H9 (cell line): ENCODE measurements around the gene LRRC14B. TPM values are rescaled to one million over a fixed set of nuclear protein-coding genes. Genes with fewer than 3 reads are reported as not detected.

ENCODE experiments used
- DNase-seq: peaks from one replicate; pipeline ENCODE4 v3.0.0-alpha.2; 2017
- H2AFZ ChIP-seq: one replicate; pipeline ENCODE4 v1.6.1; 2013; ENCODE audit warnings: mild to moderate bottlenecking, low read length, control low read depth, moderate library complexity
- H2AK5ac ChIP-seq: 2 replicates; pipeline ENCODE4 v1.6.1; 2013; ENCODE audit warnings: low read length, control low read depth, mixed read lengths; ENCODE audit not compliant: insufficient read length
- H2BK120ac ChIP-seq: one replicate; pipeline ENCODE4 v1.6.1; 2013; ENCODE audit warnings: low read depth, mild to moderate bottlenecking, low read length, control low read depth, inconsistent platforms; ENCODE audit not compliant: poor library complexity, severe bottlenecking
- H2BK12ac ChIP-seq: 2 replicates; pipeline ENCODE4 v1.6.1; 2013; ENCODE audit warnings: low read length, control low read depth, mixed read lengths, low read depth; ENCODE audit not compliant: insufficient read length
- H2BK15ac ChIP-seq: 2 replicates; pipeline ENCODE4 v1.6.1; 2013; ENCODE audit warnings: low read depth, low read length, control low read depth
- H2BK20ac ChIP-seq: one replicate; pipeline ENCODE4 v1.6.1; 2013; ENCODE audit warnings: low read depth, mild to moderate bottlenecking, low read length, control low read depth, inconsistent platforms; ENCODE audit not compliant: poor library complexity, severe bottlenecking
- H2BK5ac ChIP-seq: 2 replicates; pipeline ENCODE4 v1.6.1; 2013; ENCODE audit warnings: low read length, control low read depth, mixed read lengths; ENCODE audit not compliant: insufficient read length
- H3K14ac ChIP-seq: 2 replicates; pipeline ENCODE4 v1.6.1; 2013; ENCODE audit warnings: low read length, control low read depth; ENCODE audit not compliant: insufficient read depth
- H3K18ac ChIP-seq: 2 replicates; pipeline ENCODE4 v1.6.1; 2013; ENCODE audit warnings: low read depth, mild to moderate bottlenecking, mixed read lengths, low read length, control low read depth; ENCODE audit not compliant: insufficient read length
- H3K23ac ChIP-seq: 2 replicates; pipeline ENCODE4 v1.6.1; 2013; ENCODE audit warnings: low read length, control low read depth, mixed read lengths, low read depth; ENCODE audit not compliant: insufficient read length
- H3K23me2 ChIP-seq: 2 replicates; pipeline ENCODE4 v1.6.1; 2013; ENCODE audit warnings: low read depth, mild to moderate bottlenecking, mixed read lengths, low read length, control low read depth; ENCODE audit not compliant: insufficient read length, poor library complexity, severe bottlenecking
- H3K27ac ChIP-seq: 2 replicates; pipeline ENCODE4 v1.5.1; 2013; ENCODE audit warnings: low read length, control low read depth, mixed read lengths, low read depth; ENCODE audit not compliant: insufficient read length
- H3K27me3 ChIP-seq: 2 replicates; pipeline ENCODE4 v1.6.1; 2013; ENCODE audit warnings: low read length, control low read depth, inconsistent platforms; ENCODE audit not compliant: insufficient read depth
- H3K4ac ChIP-seq: 2 replicates; pipeline ENCODE4 v1.6.1; 2013; ENCODE audit warnings: low read depth, mild to moderate bottlenecking, control low read depth, inconsistent platforms, low read length, moderate library complexity
- H3K4me1 ChIP-seq: 2 replicates; pipeline ENCODE4 v1.6.1; 2013; ENCODE audit warnings: low read length, control low read depth, inconsistent platforms; ENCODE audit not compliant: insufficient read depth
- H3K4me2 ChIP-seq: 2 replicates; pipeline ENCODE4 v1.6.1; 2013; ENCODE audit warnings: low read length, control low read depth, mixed read lengths; ENCODE audit not compliant: insufficient read length, insufficient read depth
- H3K56ac ChIP-seq: 2 replicates; pipeline ENCODE4 v1.6.1; 2013; ENCODE audit warnings: low read depth, mild to moderate bottlenecking, mixed read lengths, low read length, control low read depth; ENCODE audit not compliant: insufficient read length
- H3K79me1 ChIP-seq: 2 replicates; pipeline ENCODE4 v1.6.1; 2013; ENCODE audit warnings: low read depth, mild to moderate bottlenecking, moderate library complexity, low read length, control low read depth, inconsistent platforms; ENCODE audit not compliant: insufficient read depth, poor library complexity, severe bottlenecking
- H3K79me2 ChIP-seq: 2 replicates; pipeline ENCODE4 v1.6.1; 2013; ENCODE audit warnings: low read length, control low read depth, inconsistent platforms; ENCODE audit not compliant: insufficient read depth
- H3K9ac ChIP-seq: 2 replicates; pipeline ENCODE4 v1.6.1; 2013; ENCODE audit warnings: low read length, control low read depth, mixed read lengths; ENCODE audit not compliant: insufficient read length; ENCODE audit errors: extremely low read depth
- H3K9me3 ChIP-seq: one replicate; pipeline ENCODE4 v1.6.1; 2013; ENCODE audit warnings: low read depth, low read length, inconsistent platforms; ENCODE audit not compliant: control insufficient read depth
- H3T11ph ChIP-seq: one replicate; pipeline ENCODE4 v1.6.1; 2013; ENCODE audit warnings: mild to moderate bottlenecking, low read length, control low read depth, inconsistent platforms
- H4K20me1 ChIP-seq: one replicate; pipeline ENCODE4 v1.6.1; 2013; ENCODE audit not compliant: control insufficient read depth, insufficient read length, insufficient read depth
- H4K5ac ChIP-seq: 2 replicates; pipeline ENCODE4 v1.6.1; 2013; ENCODE audit warnings: low read depth, mild to moderate bottlenecking, mixed read lengths, low read length, control low read depth; ENCODE audit not compliant: insufficient read length
- H4K8ac ChIP-seq: replicated peaks from 2 replicates; pipeline ENCODE4 v1.6.1; 2013; ENCODE audit warnings: low read length, control low read depth, mixed read lengths, low read depth; ENCODE audit not compliant: insufficient read length
- H4K91ac ChIP-seq: 2 replicates; pipeline ENCODE4 v1.6.1; 2013; ENCODE audit warnings: low read depth, mild to moderate bottlenecking, moderate library complexity, mixed read lengths, low read length, control low read depth; ENCODE audit not compliant: insufficient read length
- H3K27ac Mint-ChIP-seq, 3 experiments: 2 replicates in 2 of 3; 3 replicates in 1 of 3; pipeline ENCODE4 v1.8.0; 2020 to 2021; ENCODE audit warnings: mixed read lengths in 3 of 3, mild to moderate bottlenecking in 1 of 3, moderate library complexity in 1 of 3
- H3K27me3 Mint-ChIP-seq: 2 replicates; pipeline ENCODE4 v1.8.0; 2021; ENCODE audit warnings: low read depth, mild to moderate bottlenecking, moderate library complexity, mixed read lengths
- H3K36me3 Mint-ChIP-seq, 3 experiments: 2 replicates in 2 of 3; 3 replicates in 1 of 3; pipeline ENCODE4 v1.8.0; 2020 to 2021; ENCODE audit warnings: low read depth in 3 of 3, mixed read lengths in 3 of 3; ENCODE audit not compliant: insufficient read depth in 1 of 3
- H3K4me1 Mint-ChIP-seq, 2 experiments: 2 replicates each; pipeline ENCODE4 v1.8.0; 2020; ENCODE audit warnings: mixed read lengths in 2 of 2
- H3K4me3 Mint-ChIP-seq, 2 experiments: 2 replicates in 1 of 2; 3 replicates in 1 of 2; pipeline ENCODE4 v1.8.0; 2020 to 2021; ENCODE audit warnings: mild to moderate bottlenecking in 2 of 2, mixed read lengths in 2 of 2, moderate library complexity in 1 of 2
- H3K9me3 Mint-ChIP-seq, 2 experiments: 2 replicates in 1 of 2; 3 replicates in 1 of 2; pipeline ENCODE4 v1.8.0; 2020; ENCODE audit warnings: mild to moderate bottlenecking in 2 of 2, mixed read lengths in 2 of 2, moderate library complexity in 1 of 2
- CTCF ChIP-seq: fragments of 200-600 bp; sonication (generic); conservative IDR thresholded peaks from 3 replicates; pipeline ENCODE4 v1.8.0; 2021; ENCODE audit warnings: antibody characterized with exemption, mild to moderate bottlenecking
- WGBS: extraction: QIAGEN DNeasy Blood & Tissue Kit; methylation state at CpG from one replicate; pipeline ENCODE4 v1.1.7; 2013; ENCODE audit warnings: missing lambda C conversion rate, low lambda C conversion rate, mixed read lengths; ENCODE audit not compliant: insufficient read length; ENCODE audit errors: extremely low coverage; 5-methylcytosine and 5-hydroxymethylcytosine counted together
- total RNA-seq: library from RNA; stranded (reverse); gene quantifications from 2 replicates; pipeline ENCODE4 v1.2.1, GENCODE V29; 2021

Gene LRRC14B
- total RNA-seq, 1 experiment from 2014 or later, result not detected

- no peak overlapping the region for H3K27ac Mint-ChIP-seq
- H4K20me1 ChIP-seq, result no peaks in the 10 kb centered on the region
Measured at GRCh38 chr5:194102-194501, 2.8 kb downstream of the LRRC14B start.

More at GRCh38 chr5:194102-194501, 2.8 kb downstream of the LRRC14B start:
- H3K36me3 Mint-ChIP-seq, result no peaks in the 10 kb centered on the region
- peaks cover 0 to 4% of the 10 kb centered on the region in 2 experiments; a peak in 1 of 4 replicates for H3K4me1 Mint-ChIP-seq
- Histone ChIP-seq H3K23ac (no peak overlapping the region), H2AK5ac (no peak overlapping the region), H3K56ac (no peak overlapping the region), H3K23me2 (no peaks in the 10 kb centered on the region), H4K8ac (no peak overlapping the region), H3K27me3 (no peaks in the 10 kb centered on the region), H3K14ac (no peak overlapping the region), H2BK120ac (no peak overlapping the region), H3K18ac (no peak overlapping the region), H3K4me1 (no peaks in the 10 kb centered on the region), H3K79me2 (no peaks in the 10 kb centered on the region), H3K79me1 (no peaks in the 10 kb centered on the region), H2BK12ac (no peak overlapping the region), H4K5ac (no peak overlapping the region), H3K9ac (no peak overlapping the region), H2BK5ac (no peak overlapping the region), H3T11ph (no peak overlapping the region), H4K91ac (no peak overlapping the region), H3K4me2 (no peak overlapping the region), H2AFZ (no peak overlapping the region), H3K9me3 (no peaks in the 10 kb centered on the region), H2BK20ac (no peak overlapping the region), H3K4ac (no peak overlapping the region), H3K27ac (no peak overlapping the region), H2BK15ac (no peak overlapping the region)
- H3K9me3 Mint-ChIP-seq, result no peaks in the 10 kb centered on the region
- H3K4me3 Mint-ChIP-seq, result no peak overlapping the region
- peaks cover 8% of the 10 kb centered on the region for H3K27me3 Mint-ChIP-seq
- no peak for DNase-seq
- WGBS, result no CpG with 5 or more reads among the region's 15 CpGs
- no peak for TF ChIP-seq CTCF
